Bronchial epithelial cell (primary cell): Measurements from ENCODE around the gene NPIPA1. TPM values are rescaled to one million over a fixed set of nuclear protein-coding genes. Genes with fewer than 3 reads are reported as not detected.
"Not testable (repeated sequence)": the region's sequence is repeated elsewhere in the genome, so short reads cannot be mapped to it uniquely, and the experiment has no call there.

Experiments used
- DNase-seq: peaks from one replicate; pipeline ENCODE4 v3.0.0-alpha.2; 2010; ENCODE audit warnings: low read depth
- FAIRE-seq: peaks from 2 replicates; lab custom pipeline; 2011; peaks lifted over from hg19 to GRCh38; lab: Jason Lieb, UNC
- H3K27me3 ChIP-seq: 2 replicates; pipeline ENCODE4 v1.5.1; 2011; ENCODE audit warnings: low read length; ENCODE audit not compliant: control insufficient read depth, insufficient read depth
- H3K36me3 ChIP-seq: 2 replicates; pipeline ENCODE4 v1.5.1; 2011; ENCODE audit warnings: low read length; ENCODE audit not compliant: control insufficient read depth, insufficient read depth
- H3K4me3 ChIP-seq: 2 replicates; pipeline ENCODE4 v1.5.1; 2011; ENCODE audit warnings: mild to moderate bottlenecking, low read depth, low read length, control low read depth
- total RNA-seq: library from RNA; depleted of rRNA; stranded (reverse); fragments of >200 nt; gene quantifications from 2 replicates; pipeline ENCODE4 v1.2.1, GENCODE V29; 2014

NPIPA1 gene
- total RNA-seq, 1 donor from 2014 or later = 43.7 TPM

DNA sequence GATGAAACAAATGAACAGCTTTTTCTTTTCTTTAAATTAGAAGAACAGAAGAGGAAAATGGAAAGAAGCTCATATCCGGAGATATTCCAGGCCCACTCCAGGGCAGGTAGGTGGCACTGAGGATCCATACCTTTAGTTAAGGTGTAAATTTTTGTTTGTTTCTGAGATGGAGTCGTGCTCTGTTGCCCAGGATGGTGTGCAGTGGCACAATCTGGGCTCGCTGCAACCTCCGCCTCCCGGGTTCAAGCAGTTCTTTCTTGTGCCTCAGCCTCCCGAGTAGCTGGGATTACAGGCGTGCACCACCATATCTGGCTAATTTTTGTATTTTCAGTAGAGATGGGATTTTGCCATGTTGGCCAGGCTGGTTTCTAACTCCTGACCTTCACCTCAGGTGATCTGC lies 61.1 kb downstream of the NPIPA1 start:
- DNase-seq, H3K4me3 ChIP-seq, FAIRE-seq, H3K27me3 ChIP-seq, H3K36me3 ChIP-seq: not testable (repeated sequence)

DNA sequence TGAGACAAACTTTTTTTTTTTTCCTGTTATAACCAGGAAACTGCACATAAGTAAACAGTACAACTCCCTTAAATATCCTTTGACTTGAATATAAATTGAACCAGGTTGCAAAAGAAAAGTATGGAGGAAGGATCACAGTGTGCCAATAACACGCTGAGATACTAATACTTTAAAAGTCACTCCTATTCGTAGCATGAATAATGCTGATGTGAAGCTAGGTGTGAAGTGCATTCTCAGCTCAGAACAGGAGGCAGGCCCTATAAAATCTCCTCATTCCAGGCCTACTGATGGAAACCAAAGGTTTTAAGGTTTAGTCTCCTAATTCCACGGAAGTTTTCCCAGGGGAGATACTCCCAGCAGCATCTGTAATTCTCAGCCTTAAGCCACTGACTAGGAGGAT lies 62.6 kb downstream of the NPIPA1 start:
- H3K36me3 ChIP-seq = not testable (repeated sequence)

More for the DNA sequence above, 62.6 kb downstream of the NPIPA1 start:
- FAIRE-seq, H3K27me3 ChIP-seq, DNase-seq, H3K4me3 ChIP-seq: not testable (repeated sequence)

Other genes starting within 250 kb of the NPIPA1 start
- not detected in 2 replicates for gene PLA2G10, start 243.1 kb upstream of the NPIPA1 start, total RNA-seq
- gene NPIPA3, start 234.0 kb upstream of the NPIPA1 start, total RNA-seq = 0.53 and 2.0 TPM in 2 replicates
- 0.13 and 0.53 TPM in 2 replicates for gene NPIPA2, start 194.9 kb upstream of the NPIPA1 start, total RNA-seq
- 95.6 and 112 TPM in 2 replicates for gene NOMO1, start 103.7 kb upstream of the NPIPA1 start, total RNA-seq
- gene PDXDC1, start 37.6 kb downstream of the NPIPA1 start, total RNA-seq = 71.9 and 75.1 TPM in 2 replicates
- 27.6 and 42.0 TPM in 2 replicates for gene NTAN1, start 118.6 kb downstream of the NPIPA1 start, total RNA-seq
- gene RRN3, start 156.8 kb downstream of the NPIPA1 start, total RNA-seq = 54.5 and 58.5 TPM in 2 replicates